H9 (cell line): Measurements from ENCODE around the gene NDNF. TPM values are rescaled to one million over a fixed set of nuclear protein-coding genes. Genes with fewer than 3 reads are reported as not detected.

ENCODE experiments used
- DNase-seq: peaks from one replicate; pipeline ENCODE4 v3.0.0-alpha.2; 2017
- H2AFZ ChIP-seq: one replicate; pipeline ENCODE4 v1.6.1; 2013; ENCODE audit warnings: mild to moderate bottlenecking, low read length, control low read depth, moderate library complexity
- H2AK5ac ChIP-seq: 2 replicates; pipeline ENCODE4 v1.6.1; 2013; ENCODE audit warnings: low read length, control low read depth, mixed read lengths; ENCODE audit not compliant: insufficient read length
- H2BK120ac ChIP-seq: one replicate; pipeline ENCODE4 v1.6.1; 2013; ENCODE audit warnings: low read depth, mild to moderate bottlenecking, low read length, control low read depth, inconsistent platforms; ENCODE audit not compliant: poor library complexity, severe bottlenecking
- H2BK12ac ChIP-seq: 2 replicates; pipeline ENCODE4 v1.6.1; 2013; ENCODE audit warnings: low read length, control low read depth, mixed read lengths, low read depth; ENCODE audit not compliant: insufficient read length
- H2BK15ac ChIP-seq: 2 replicates; pipeline ENCODE4 v1.6.1; 2013; ENCODE audit warnings: low read depth, low read length, control low read depth
- H2BK20ac ChIP-seq: one replicate; pipeline ENCODE4 v1.6.1; 2013; ENCODE audit warnings: low read depth, mild to moderate bottlenecking, low read length, control low read depth, inconsistent platforms; ENCODE audit not compliant: poor library complexity, severe bottlenecking
- H2BK5ac ChIP-seq: 2 replicates; pipeline ENCODE4 v1.6.1; 2013; ENCODE audit warnings: low read length, control low read depth, mixed read lengths; ENCODE audit not compliant: insufficient read length
- H3K14ac ChIP-seq: 2 replicates; pipeline ENCODE4 v1.6.1; 2013; ENCODE audit warnings: low read length, control low read depth; ENCODE audit not compliant: insufficient read depth
- H3K18ac ChIP-seq: 2 replicates; pipeline ENCODE4 v1.6.1; 2013; ENCODE audit warnings: low read depth, mild to moderate bottlenecking, mixed read lengths, low read length, control low read depth; ENCODE audit not compliant: insufficient read length
- H3K23ac ChIP-seq: 2 replicates; pipeline ENCODE4 v1.6.1; 2013; ENCODE audit warnings: low read length, control low read depth, mixed read lengths, low read depth; ENCODE audit not compliant: insufficient read length
- H3K23me2 ChIP-seq: 2 replicates; pipeline ENCODE4 v1.6.1; 2013; ENCODE audit warnings: low read depth, mild to moderate bottlenecking, mixed read lengths, low read length, control low read depth; ENCODE audit not compliant: insufficient read length, poor library complexity, severe bottlenecking
- H3K27ac ChIP-seq: 2 replicates; pipeline ENCODE4 v1.5.1; 2013; ENCODE audit warnings: low read length, control low read depth, mixed read lengths, low read depth; ENCODE audit not compliant: insufficient read length
- H3K27me3 ChIP-seq: 2 replicates; pipeline ENCODE4 v1.6.1; 2013; ENCODE audit warnings: low read length, control low read depth, inconsistent platforms; ENCODE audit not compliant: insufficient read depth
- H3K4ac ChIP-seq: 2 replicates; pipeline ENCODE4 v1.6.1; 2013; ENCODE audit warnings: low read depth, mild to moderate bottlenecking, control low read depth, inconsistent platforms, low read length, moderate library complexity
- H3K4me1 ChIP-seq: 2 replicates; pipeline ENCODE4 v1.6.1; 2013; ENCODE audit warnings: low read length, control low read depth, inconsistent platforms; ENCODE audit not compliant: insufficient read depth
- H3K4me2 ChIP-seq: 2 replicates; pipeline ENCODE4 v1.6.1; 2013; ENCODE audit warnings: low read length, control low read depth, mixed read lengths; ENCODE audit not compliant: insufficient read length, insufficient read depth
- H3K56ac ChIP-seq: 2 replicates; pipeline ENCODE4 v1.6.1; 2013; ENCODE audit warnings: low read depth, mild to moderate bottlenecking, mixed read lengths, low read length, control low read depth; ENCODE audit not compliant: insufficient read length
- H3K79me1 ChIP-seq: 2 replicates; pipeline ENCODE4 v1.6.1; 2013; ENCODE audit warnings: low read depth, mild to moderate bottlenecking, moderate library complexity, low read length, control low read depth, inconsistent platforms; ENCODE audit not compliant: insufficient read depth, poor library complexity, severe bottlenecking
- H3K79me2 ChIP-seq: 2 replicates; pipeline ENCODE4 v1.6.1; 2013; ENCODE audit warnings: low read length, control low read depth, inconsistent platforms; ENCODE audit not compliant: insufficient read depth
- H3K9ac ChIP-seq: 2 replicates; pipeline ENCODE4 v1.6.1; 2013; ENCODE audit warnings: low read length, control low read depth, mixed read lengths; ENCODE audit not compliant: insufficient read length; ENCODE audit errors: extremely low read depth
- H3K9me3 ChIP-seq: one replicate; pipeline ENCODE4 v1.6.1; 2013; ENCODE audit warnings: low read depth, low read length, inconsistent platforms; ENCODE audit not compliant: control insufficient read depth
- H3T11ph ChIP-seq: one replicate; pipeline ENCODE4 v1.6.1; 2013; ENCODE audit warnings: mild to moderate bottlenecking, low read length, control low read depth, inconsistent platforms
- H4K20me1 ChIP-seq: one replicate; pipeline ENCODE4 v1.6.1; 2013; ENCODE audit not compliant: control insufficient read depth, insufficient read length, insufficient read depth
- H4K5ac ChIP-seq: 2 replicates; pipeline ENCODE4 v1.6.1; 2013; ENCODE audit warnings: low read depth, mild to moderate bottlenecking, mixed read lengths, low read length, control low read depth; ENCODE audit not compliant: insufficient read length
- H4K8ac ChIP-seq: replicated peaks from 2 replicates; pipeline ENCODE4 v1.6.1; 2013; ENCODE audit warnings: low read length, control low read depth, mixed read lengths, low read depth; ENCODE audit not compliant: insufficient read length
- H4K91ac ChIP-seq: 2 replicates; pipeline ENCODE4 v1.6.1; 2013; ENCODE audit warnings: low read depth, mild to moderate bottlenecking, moderate library complexity, mixed read lengths, low read length, control low read depth; ENCODE audit not compliant: insufficient read length
- H3K27ac Mint-ChIP-seq, 3 experiments: 2 replicates in 2 of 3; 3 replicates in 1 of 3; pipeline ENCODE4 v1.8.0; 2020 to 2021; ENCODE audit warnings: mixed read lengths in 3 of 3, mild to moderate bottlenecking in 1 of 3, moderate library complexity in 1 of 3
- H3K27me3 Mint-ChIP-seq: 2 replicates; pipeline ENCODE4 v1.8.0; 2021; ENCODE audit warnings: low read depth, mild to moderate bottlenecking, moderate library complexity, mixed read lengths
- H3K36me3 Mint-ChIP-seq, 3 experiments: 2 replicates in 2 of 3; 3 replicates in 1 of 3; pipeline ENCODE4 v1.8.0; 2020 to 2021; ENCODE audit warnings: low read depth in 3 of 3, mixed read lengths in 3 of 3; ENCODE audit not compliant: insufficient read depth in 1 of 3
- H3K4me1 Mint-ChIP-seq, 2 experiments: 2 replicates each; pipeline ENCODE4 v1.8.0; 2020; ENCODE audit warnings: mixed read lengths in 2 of 2
- H3K4me3 Mint-ChIP-seq, 2 experiments: 2 replicates in 1 of 2; 3 replicates in 1 of 2; pipeline ENCODE4 v1.8.0; 2020 to 2021; ENCODE audit warnings: mild to moderate bottlenecking in 2 of 2, mixed read lengths in 2 of 2, moderate library complexity in 1 of 2
- H3K9me3 Mint-ChIP-seq, 2 experiments: 2 replicates in 1 of 2; 3 replicates in 1 of 2; pipeline ENCODE4 v1.8.0; 2020; ENCODE audit warnings: mild to moderate bottlenecking in 2 of 2, mixed read lengths in 2 of 2, moderate library complexity in 1 of 2
- WGBS: extraction: QIAGEN DNeasy Blood & Tissue Kit; methylation state at CpG from one replicate; pipeline ENCODE4 v1.1.7; 2013; ENCODE audit warnings: missing lambda C conversion rate, low lambda C conversion rate, mixed read lengths; ENCODE audit not compliant: insufficient read length; ENCODE audit errors: extremely low coverage; 5-methylcytosine and 5-hydroxymethylcytosine counted together
- total RNA-seq: library from RNA; stranded (reverse); gene quantifications from 2 replicates; pipeline ENCODE4 v1.2.1, GENCODE V29; 2021
- TF ChIP-seq, protein P1 (sequence below): fragments of 200-600 bp; sonication (generic); conservative IDR thresholded peaks from 3 replicates; pipeline ENCODE4 v1.8.0; 2021; ENCODE audit warnings: antibody characterized with exemption, mild to moderate bottlenecking

NDNF gene
- total RNA-seq, 1 experiment from 2014 or later, result 0.17 TPM

DNA sequence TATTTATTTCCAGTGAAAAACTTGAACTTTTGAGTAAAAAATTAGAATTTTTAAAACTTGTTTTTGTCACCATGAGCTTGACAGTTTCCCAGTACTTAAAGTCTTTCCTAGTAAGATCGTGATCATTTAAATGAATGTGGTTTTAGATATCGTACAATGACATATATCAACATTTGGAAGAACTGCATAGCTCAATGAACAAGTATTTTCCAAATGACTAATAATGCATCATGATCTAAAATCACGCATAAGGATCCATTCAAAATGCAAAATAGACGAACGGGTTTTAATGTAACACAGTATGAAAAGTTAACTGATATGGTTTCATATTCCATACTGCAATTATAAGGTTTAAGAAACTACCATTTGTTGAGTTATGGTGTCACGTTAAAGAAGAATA lies 4.1 kb upstream of the NDNF start:
- Mint-ChIP-seq H3K9me3 (no peaks in the 10 kb centered on the region; a peak in 1 of 5 replicates), H3K4me1 (peaks cover 25% of the 10 kb centered on the region in 2 experiments), H3K27ac (no peak overlapping the region), H3K27me3 (peaks cover 40% of the 10 kb centered on the region), H3K4me3 (no peak overlapping the region), H3K36me3 (no peaks in the 10 kb centered on the region)
- no peak overlapping the region for H4K91ac ChIP-seq
- no peak overlapping the region for H3K14ac ChIP-seq
- no peak overlapping the region for H3K4me2 ChIP-seq
- H4K20me1 ChIP-seq, result no peaks in the 10 kb centered on the region
- H2BK20ac ChIP-seq, result no peak overlapping the region
- H2BK120ac ChIP-seq, result no peak overlapping the region
- no peak overlapping the region for H2BK15ac ChIP-seq
- TF ChIP-seq, protein P1, sequence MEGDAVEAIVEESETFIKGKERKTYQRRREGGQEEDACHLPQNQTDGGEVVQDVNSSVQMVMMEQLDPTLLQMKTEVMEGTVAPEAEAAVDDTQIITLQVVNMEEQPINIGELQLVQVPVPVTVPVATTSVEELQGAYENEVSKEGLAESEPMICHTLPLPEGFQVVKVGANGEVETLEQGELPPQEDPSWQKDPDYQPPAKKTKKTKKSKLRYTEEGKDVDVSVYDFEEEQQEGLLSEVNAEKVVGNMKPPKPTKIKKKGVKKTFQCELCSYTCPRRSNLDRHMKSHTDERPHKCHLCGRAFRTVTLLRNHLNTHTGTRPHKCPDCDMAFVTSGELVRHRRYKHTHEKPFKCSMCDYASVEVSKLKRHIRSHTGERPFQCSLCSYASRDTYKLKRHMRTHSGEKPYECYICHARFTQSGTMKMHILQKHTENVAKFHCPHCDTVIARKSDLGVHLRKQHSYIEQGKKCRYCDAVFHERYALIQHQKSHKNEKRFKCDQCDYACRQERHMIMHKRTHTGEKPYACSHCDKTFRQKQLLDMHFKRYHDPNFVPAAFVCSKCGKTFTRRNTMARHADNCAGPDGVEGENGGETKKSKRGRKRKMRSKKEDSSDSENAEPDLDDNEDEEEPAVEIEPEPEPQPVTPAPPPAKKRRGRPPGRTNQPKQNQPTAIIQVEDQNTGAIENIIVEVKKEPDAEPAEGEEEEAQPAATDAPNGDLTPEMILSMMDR, result no peak
- H3K27me3 ChIP-seq, result peaks cover 4% of the 10 kb centered on the region; the same call in 1 of the 2 replicates
- H3K4ac ChIP-seq, result no peak overlapping the region
- no peak overlapping the region for H2BK5ac ChIP-seq
- no peaks in the 10 kb centered on the region for H3K79me1 ChIP-seq
- H3T11ph ChIP-seq, result no peak overlapping the region
- H4K8ac ChIP-seq, result no peak overlapping the region
- no peaks in the 10 kb centered on the region for H3K9me3 ChIP-seq
- H3K9ac ChIP-seq, result no peak overlapping the region
- H3K23me2 ChIP-seq, result peaks cover 11% of the 10 kb centered on the region
- H3K27ac ChIP-seq, result no peak overlapping the region
- no peak overlapping the region for H3K56ac ChIP-seq
- no peaks in the 10 kb centered on the region for H3K79me2 ChIP-seq
- peaks cover 7% of the 10 kb centered on the region for H3K4me1 ChIP-seq
- no peak overlapping the region for H2AK5ac ChIP-seq
- no peak overlapping the region for H2AFZ ChIP-seq
- no peak overlapping the region for H3K23ac ChIP-seq
- DNase-seq, result no peak
- no peak overlapping the region for H4K5ac ChIP-seq
- no peak overlapping the region for H3K18ac ChIP-seq
- H2BK12ac ChIP-seq, result no peak overlapping the region
- WGBS, result no CpG with 5 or more reads among the region's 6 CpGs
